Stimulated activated CD4-positive, alpha-beta T cell treated with anti-CD3 and anti-CD28 coated beads, Interleukin-4, amount 100 ng/mL, for 1 hour (primary cell): ENCODE measurements around the gene CYB5R3.
A peak's percentile ranks its signal among the peaks of the same experiment; 100 is the strongest.
"Not testable (repeated sequence)": the region's sequence is repeated elsewhere in the genome, so short reads cannot be mapped to it uniquely, and the experiment has no call there.

Source experiments
- DNase-seq: peaks from one replicate; pipeline ENCODE4 v3.0.0-alpha.2; 2020

Gene CYB5R3

DNA sequence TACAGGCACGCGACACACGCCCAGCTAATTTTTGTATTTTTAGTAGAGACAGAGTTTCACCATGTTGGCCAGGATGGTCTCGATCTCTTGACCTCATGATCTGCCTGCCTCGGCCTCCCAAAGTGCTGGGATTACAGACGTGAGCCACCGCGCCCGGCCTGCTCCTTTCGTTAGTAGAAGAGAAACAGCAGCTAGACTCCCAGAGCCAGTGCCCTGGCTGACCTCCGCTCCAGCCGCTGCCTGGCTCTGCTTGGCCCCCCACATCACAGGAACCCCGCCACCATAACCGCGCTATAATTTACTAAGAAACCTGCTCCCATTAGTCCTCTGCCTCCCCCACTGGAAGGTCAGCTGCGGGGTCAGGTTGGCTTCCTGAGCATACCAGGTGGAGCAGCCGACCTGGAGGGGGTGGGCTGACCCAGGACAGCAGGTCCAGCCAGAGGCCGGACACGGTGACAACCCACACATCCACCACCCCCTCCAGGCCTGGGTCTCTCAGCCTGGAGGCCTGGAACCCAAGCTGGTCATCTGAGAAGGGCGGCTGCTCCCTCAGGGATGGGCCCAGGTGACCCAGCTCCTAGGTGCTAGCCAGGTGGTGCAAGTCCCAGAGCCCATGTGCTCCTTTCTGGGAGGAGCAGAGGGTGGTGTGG is 27.0 kb downstream of the CYB5R3 start:
- DNase-seq, result no peak

DNA sequence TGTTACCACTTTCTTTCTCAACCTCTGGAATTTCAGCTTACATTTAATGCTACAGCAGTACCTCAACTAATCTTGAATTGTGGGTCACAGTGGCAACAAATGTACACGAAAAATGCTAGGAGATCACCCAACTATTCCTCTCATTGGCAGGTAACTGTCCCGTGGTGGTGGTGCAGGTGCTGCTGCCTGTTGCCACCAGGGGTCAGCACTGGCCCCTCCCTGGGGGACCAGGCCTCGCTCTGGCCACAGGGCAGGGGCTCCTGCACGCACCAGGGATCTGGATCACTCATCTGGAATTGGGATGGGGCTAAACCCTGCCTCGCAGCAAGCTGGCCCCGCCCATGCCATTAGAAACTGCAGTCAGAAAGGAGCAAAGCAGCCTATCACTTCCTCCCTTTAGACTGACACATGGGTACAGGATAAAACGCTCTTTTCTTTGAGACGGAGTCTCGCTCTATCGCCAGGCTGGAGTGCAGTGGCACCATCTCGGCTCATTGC is 27.6 kb downstream of the CYB5R3 start:
- DNase-seq, result peak; percentile 55

DNA sequence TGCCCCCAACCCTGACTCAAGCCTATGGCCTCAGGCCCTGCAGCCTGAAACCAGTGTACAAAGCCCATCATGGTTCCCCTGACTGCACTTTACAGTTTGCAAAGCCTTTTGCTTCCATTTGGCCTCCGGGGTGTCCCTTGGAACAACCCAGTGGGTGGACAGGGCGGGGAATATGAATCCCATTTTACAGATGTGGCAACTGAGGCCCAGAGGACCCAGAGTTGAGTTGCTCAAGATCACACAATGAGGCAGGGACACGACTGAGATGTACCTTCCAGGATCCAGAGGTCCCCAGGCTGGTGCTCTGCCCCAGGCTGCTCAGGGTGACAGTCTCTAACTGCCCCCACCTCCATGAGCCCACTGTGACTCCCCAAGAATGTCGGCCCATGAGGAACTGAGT is 29.1 kb downstream of the CYB5R3 start:
- no peak for DNase-seq

DNA sequence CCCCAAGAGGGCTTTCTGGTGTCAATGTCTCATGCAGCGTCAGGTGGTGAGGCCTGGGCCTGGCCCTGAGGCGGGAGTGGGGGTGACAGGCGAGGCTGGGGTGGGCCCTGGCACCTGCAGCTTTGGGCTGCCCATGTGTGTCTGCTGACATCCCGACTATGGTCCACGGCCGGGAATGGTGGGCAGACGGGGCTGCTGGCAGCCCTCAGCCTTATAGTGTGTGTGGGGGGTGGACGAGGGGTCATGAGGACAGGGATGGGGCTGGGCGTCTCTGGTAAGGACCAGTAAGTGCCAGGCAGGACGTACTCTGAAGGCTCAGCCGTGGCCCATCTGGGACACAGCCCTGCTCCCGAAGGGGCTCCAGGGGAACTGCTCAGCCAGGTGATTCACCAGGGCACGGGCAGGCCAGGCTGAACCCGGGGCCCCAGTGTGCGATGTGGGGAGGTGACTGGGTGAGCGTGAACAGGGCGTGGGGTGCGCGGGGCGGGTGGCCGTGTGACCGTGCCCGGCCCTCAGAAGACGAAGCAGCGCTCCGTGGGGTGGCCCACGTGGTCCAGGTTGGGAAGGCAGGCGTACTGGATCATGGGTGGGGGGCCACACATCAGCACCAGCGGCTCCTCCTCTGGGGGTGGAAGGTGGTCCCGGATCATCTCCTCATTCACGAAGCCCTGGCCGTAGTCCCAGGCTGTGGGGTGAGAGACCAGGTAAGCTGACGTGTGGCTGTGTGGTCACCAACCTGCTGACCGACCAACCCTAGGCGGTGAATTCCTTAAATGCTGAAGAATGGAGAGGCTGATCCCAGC is 29.7 kb downstream of the CYB5R3 start:
- no peak for DNase-seq

DNA sequence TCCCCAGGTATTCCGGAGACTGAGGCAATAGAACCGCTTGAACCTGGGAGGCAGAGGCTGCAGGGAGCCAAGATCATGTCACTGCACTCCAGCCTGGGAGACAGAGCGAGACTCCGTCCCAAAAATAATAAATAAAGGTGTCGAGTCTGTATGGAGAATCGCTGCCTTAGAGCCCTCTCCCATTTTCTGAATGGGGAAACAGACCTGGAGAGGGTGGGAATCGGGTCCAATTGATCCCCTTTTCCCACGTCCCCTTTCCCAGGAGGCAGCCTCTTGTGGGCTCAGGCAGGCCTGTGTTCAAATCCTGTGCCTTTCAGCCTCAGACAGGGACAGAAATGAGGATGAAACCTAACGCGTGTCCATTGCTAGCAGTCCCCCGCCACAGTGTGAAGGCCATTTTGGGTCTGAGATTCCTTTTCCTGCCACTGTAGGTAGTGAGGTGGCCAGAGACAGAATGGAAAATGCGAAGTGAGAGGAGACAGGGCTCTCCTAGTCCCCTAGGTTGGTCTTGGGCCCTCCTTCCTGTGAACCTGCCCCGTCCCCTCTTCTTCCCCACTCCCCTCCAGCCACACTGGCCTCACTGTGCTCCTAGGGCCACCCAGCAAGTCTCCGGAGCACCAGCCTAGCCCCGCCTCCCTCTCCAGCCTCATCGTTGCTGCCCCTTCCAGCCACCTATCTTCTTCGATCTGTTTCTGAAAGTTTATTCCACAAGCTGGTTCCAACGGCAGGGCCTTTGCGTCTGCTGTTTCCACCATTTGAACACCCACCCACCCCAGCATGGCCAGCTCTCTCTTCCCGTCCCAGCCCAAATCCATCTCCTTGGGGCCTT is 31.8 kb downstream of the CYB5R3 start:
- no peak for DNase-seq

DNA sequence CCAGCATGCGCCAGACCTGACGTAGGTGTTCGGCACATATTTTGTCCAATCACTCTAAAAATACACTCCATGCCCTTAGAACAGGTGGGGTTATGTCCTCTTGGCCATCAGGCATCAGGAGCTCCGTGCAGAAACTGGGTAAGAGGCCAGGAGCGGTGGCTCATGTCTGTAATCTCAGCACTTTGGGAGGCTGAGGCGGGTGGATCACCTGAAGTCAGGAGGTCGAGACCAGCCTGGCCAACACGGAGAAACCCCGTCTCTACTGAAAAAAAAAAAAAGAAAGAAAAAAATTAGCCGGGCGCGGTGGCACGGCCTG is 33.4 kb downstream of the CYB5R3 start:
- DNase-seq, result not testable (repeated sequence)

DNA sequence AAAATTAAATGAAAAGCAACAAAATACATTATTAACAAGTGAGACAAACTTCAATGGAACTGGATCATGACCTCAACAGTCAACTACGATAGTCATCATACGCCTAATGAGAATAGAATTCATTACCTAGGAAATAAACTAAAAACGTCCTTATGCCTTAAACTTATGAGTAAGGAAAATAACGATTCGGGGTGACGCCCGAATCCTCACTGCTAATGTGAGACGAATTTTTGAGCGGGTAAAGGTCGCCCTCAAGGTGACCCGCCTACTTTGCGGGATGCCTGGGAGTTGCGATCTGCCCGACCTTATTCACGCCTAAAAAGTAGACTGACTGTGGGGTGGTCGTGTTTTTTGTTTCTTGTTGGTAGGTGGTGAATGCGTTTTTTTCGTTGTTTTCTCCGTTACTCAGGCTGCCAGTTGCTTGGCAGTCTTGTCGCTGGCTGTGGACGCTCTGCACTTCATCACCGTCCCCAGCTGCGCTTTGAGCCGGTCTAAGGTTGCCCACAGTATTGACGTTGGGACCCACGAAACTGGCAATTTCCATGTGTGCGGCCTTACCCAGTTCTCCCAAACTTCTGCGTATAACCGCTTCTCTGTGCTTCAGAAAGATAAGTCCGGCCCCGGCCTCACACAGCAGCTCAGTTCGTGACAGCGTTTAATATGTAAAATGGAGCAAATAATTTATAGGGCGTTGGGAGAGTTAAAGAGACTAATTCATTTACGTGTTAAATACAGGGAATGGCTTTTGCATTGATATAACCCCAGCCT is 33.9 kb downstream of the CYB5R3 start:
- DNase-seq, result peak; percentile 81

DNA sequence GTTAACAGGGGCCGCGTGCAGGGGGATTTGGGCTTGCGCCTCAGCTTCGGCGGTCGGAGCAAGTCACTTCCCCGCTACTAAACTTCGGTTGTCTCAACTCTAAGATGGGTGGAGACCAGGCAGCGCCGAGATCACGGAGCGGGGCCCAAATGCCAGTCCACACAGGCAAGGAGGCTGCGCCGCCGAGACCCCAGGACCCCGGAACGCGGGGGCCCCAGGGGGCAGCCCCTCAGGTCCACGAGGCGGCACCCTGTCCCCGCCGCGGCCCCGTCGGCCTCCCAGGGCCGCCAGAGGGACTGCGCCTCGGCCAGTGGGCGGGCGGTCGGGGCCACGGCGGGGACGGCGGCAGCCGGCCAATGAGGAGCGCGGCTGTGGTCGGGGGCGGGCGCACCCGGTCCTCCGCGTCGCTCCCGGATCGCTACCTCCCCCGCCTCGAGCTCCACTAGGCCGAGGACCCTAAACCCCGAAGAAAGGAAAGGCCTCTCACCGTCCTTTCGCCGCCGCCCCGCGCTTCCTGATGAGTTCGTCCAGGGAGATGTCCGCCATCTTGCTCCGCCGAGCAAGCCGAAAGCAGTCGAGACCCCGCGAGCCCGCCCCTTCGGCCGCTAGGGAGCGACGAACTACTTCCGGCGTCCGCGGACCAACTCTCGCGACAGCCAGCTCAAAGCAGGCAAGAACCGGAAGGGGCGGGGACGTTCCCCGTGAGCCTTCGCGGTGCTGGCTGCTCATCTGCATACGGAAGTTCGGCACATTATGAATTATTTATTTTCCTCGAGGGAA is 34.7 kb downstream of the CYB5R3 start, which contains the start of gene POLDIP3:
POLDIP3 (minus strand) TSS at position 572 of the 780 bp plus-strand sequence; CDS start at position 546, 26 bp downstream.
- DNase-seq, result peak; percentile 98

DNA sequence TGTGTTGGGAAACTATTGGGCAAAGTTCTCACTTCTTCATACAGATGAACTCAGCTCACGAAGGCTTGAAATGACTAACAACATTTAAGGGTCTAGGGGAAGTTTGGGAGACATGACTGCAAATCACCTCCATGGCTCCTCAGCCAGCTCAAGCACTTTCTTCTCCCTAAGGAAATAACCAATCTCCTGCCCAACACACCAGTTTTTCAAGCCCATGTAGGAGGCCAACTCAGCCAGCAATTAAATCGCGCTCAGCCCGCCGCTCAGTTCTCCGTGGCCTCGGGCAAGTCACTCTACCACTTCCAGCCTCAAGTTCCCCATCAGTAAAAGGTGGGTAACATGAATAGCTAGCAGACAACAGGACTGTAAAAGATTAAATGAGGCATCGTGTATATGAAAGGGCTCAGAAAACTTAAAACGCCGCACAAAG is 35.3 kb downstream of the CYB5R3 start:
- peak; percentile 29 for DNase-seq

DNA sequence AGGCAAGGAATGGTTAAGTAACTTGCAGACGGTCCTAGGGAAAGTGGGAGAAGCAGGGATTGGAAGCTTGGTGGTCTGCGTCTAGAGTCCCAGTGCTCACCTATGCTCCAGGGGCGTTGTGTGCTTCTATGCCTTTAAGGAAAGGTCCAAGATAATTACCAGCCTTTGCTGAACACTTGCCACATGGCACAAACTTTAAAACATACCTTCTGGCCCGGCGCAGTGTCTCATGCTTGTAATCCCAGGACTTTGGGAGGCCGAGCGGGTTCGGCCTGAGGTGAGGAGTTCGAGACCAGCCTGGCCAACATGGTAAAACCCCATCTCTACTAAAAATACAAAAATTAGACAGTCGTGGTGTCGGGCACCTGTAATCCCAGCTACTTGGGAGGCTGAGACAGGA is 36.9 kb downstream of the CYB5R3 start:
- no peak for DNase-seq

DNA sequence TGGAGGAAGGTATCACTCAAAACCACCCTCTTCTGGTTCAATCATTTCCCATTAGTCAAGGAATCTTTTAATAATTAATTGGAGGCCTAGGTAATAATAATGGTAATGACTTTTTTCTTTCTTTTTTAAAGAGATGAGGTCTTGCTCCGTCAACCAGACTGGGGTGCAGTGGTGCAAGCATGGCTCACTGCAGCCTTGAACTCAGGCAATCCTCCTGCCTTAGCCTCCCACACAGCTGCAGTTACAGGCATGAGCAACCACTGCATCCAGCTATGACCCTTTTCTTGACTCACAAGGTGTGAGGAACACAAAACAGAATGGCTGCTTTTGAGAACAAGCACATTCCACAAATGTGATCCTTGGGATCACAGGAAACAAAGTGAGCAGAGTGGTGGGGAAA is 38.1 kb downstream of the CYB5R3 start:
- DNase-seq, result no peak

DNA sequence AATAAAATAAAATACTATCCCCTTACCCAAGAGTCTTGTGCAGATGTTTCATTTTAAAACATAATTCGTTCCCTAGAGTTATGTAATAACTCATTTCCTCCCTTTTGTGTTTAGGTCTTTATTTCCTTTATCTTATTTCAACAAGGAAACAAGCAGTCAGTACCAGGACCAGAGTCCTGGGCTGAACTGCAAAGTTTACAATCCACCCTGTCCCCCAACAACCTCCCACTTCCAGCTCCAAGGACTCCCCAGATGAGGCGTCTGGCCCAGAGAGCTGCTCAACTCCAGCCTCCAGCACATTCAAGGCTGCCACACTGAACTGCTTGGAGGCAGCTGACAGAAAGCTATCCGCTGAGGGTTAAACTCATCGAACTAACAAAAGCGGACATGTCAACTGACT is 39.0 kb downstream of the CYB5R3 start:
- no peak for DNase-seq

DNA sequence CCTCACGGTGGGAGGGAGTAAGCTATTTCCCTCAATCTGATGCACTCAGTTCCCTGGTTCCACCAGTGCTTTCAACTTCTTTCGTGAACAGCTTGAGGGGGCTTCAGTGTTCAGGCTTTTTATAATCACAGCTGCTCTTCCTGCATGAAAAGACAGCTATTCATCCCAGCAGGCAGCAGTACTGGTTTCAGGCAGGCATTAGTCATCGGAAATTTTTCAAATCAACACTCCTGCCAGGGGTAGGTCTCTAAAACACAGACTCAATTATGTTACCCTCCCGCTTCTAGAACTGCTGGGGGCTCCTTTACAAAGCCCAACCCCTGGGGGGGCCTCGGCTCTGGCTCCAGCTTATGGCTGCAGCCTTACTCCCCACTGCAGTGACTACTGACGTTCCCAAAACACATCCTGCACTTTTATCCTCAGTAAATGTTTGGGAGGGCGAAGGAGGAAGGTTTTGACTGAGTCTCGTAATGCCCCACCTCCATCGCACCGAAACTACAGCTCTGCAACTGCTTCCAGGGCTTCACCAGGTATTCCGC is 40.3 kb downstream of the CYB5R3 start:
- DNase-seq, result no peak

DNA sequence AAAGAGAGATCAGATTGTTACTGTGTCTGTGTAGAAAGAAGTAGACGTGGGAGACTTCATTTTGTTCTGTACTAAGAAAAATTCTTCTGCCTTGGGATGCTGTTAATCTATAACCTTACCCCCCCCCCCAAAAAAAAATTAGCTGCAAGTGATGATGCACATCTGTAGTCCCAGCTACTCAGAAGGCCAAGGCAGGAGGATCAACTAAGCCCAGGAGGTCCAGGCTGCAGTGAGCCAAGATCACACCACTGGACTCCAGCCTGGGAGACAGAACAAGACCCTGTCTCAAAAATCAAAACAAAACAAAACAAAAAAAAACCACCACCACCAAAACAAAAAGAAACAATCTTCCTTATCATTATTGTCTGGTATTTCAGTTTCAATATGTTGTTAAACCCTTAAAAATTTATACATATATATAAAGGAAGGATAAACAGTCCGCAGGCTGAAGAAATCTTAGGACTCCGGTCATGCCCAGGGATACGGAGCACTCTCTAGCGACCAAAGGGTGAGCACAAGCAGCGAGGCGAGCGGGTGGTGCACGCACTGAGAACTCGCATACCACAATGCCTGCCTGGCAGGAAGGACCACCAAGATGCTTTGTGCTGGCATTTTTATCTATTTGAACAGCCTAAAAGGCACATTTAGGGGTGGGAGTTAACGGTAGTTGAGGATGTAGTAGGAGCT is 40.9 kb downstream of the CYB5R3 start:
- no peak for DNase-seq

DNA sequence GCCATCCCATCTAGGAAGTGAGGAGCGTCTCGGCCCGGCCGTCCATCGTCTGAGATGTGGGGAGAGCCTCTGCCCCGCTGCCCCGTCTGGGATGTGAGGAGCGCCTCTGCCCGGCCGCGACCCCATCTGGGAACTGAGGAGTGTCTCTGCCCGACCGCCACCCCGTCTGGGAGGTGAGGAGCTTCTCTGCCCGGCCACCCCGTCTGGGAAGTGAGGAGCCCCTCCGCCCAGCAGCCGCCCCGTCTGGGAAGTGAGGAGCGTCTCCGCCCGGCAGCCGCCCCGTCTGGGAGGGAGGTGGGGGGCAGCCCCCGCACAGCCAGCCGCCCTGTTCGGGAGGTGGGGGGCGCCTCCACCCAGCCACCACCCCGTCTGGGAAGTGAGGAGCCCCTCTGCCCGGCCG is 41.6 kb downstream of the CYB5R3 start:
- DNase-seq, result not testable (repeated sequence)

DNA sequence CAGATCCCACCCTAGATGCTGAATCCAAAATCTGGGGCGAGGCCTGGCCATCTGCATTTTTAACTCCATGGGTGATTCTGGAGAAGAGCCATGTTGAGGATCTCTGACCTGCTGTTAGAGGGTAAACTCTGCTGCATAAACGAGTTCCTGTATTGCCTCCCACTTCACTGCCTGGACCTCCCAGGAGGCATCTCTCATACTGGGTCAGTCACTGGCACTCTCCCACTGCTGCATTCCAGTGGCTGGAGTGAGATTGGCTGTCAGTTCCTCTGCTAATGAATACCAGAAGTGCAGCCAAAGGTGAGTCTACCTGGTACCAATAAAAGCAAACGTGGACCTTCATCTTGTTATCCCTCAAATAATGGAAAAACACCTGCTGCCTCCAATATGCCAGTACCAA is 44.8 kb downstream of the CYB5R3 start:
- no peak for DNase-seq

DNA sequence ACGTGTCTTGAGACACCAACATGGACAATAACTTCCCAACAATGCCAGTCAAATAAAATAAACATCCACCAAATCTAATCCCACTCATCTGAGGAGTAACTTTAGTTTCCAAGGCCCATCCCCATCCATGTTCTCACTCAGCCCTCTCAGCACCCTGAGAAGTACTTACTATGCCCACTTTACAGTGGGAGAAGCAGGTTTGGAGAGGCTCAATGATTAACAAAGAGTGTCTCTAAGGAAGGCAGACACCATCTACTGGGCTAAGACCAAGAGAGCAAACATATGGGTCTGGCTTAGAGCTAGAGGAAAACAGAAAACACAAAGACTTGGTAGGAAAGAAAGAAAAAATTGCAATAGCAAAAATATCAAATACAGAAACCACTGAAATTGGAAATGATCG is 45.8 kb downstream of the CYB5R3 start:
- no peak for DNase-seq

DNA sequence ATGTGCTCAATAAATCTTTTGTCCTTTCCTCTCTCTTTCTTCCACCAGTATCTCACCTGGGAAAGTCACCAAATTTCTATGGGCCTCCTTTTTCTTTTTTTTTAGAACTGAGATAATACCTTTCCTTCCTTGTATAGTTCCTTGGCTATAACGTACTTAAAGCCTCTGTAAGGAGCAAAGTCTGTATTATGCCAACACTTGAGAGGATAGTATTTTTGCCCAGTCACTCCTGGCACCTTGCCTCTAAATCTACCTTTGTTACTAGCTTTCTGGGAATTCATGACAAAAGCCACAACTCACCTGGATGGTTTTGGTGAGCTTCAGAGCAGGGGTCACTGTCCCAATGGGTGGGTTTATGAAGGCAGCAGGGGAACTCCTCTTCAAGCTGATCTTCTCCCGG is 46.7 kb downstream of the CYB5R3 start:
- DNase-seq, result no peak

DNA sequence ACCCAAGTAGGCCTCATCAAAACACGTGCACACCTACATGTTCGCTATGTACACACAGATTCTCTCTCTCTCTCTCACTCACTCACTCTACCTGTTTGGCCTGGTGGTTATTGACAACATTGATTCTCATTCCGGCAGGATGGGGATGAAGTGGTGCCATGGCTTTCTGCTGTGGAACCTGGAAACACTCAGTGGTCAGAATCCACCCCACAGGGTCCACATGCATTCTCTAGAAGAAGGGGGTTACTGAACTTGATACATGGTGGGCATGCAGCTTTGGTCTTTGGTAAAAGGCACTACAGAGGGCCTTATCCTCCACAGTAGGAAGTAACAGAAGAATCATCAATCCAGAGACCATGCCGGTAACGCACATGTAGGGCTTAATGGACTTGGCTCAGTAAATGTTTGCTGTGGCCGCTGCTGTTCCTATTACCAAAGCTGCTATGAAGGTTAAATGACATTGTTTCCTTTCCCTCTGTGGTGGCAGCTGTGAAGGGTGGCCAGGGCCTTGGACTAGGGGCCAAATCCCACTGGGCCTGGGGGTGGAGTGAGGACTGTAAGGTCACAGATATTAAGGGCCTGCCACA is 47.2 kb downstream of the CYB5R3 start:
- no peak for DNase-seq

DNA sequence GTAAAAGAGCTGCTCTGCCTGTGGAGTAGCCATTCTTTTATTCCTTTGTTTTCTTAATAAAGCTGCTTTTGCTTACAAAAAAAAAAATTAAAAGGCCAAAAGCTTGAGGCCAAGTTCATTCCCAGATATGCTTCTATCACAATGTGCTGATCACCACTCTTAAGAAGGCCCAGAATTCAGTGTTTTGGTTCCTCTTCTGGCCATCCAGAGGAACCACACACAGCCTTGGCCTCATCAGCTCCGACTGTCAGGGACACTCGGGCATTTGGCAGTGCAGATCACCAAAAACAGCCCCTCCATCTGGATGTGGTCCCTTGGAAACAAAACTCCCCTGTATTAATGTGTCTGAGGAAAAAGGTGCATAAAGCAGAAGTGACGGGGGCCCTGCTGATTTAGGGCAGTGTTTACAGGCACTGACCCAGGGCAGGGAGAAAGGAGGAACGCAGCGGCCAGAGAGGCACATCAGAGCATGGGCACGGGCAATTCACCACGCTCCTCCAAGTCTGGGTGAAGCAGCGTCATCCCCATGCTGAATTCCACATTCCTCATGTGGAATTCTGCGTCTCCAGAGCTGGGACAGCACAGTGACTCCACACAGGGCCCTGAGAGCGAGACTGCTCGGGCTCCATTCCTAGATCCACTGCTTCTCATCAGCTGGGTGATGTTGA is 52.2 kb downstream of the CYB5R3 start:
- no peak for DNase-seq
